Stomach (tissue), 9 donors: ENCODE measurements around the gene GZMM. TPM values are rescaled to one million over a fixed set of nuclear protein-coding genes. Genes with fewer than 3 reads are reported as not detected.

Experiments used
- DNase-seq, 2 donors: peaks; one replicate each; pipeline versions ENCODE4 v3.0.0 to v3.0.0-alpha.2; 2013 to 2019
- H3K27ac ChIP-seq, 5 donors: fragments of 200-600 bp in 4 of 5; sonication (generic) in 4 of 5; one replicate each; pipeline ENCODE4 v1.5.1; 2013 to 2019; ENCODE audit warnings: mild to moderate bottlenecking in 1 of 5, moderate library complexity in 1 of 5
- H3K27me3 ChIP-seq, 3 donors: fragments of 200-600 bp; sonication (generic); one replicate each; pipeline ENCODE4 v1.5.1; 2017 to 2019; ENCODE audit warnings: mixed run types in 1 of 3
- H3K36me3 ChIP-seq, 4 donors: fragments of 200-600 bp; sonication (generic); 1 replicate in 3 of 4; 2 replicates in 1 of 4; pipeline ENCODE4 v1.5.1; 2016 to 2019
- H3K4me1 ChIP-seq, 4 donors: fragments of 200-600 bp; sonication (generic); one replicate each; pipeline ENCODE4 v1.5.1; 2016 to 2019
- H3K4me3 ChIP-seq, 4 donors: fragments of 200-600 bp; sonication (generic) in 3 of 4; one replicate each; pipeline ENCODE4 v1.5.1; 2016 to 2019; ENCODE audit warnings: mild to moderate bottlenecking in 1 of 4
- H3K9me3 ChIP-seq, 4 donors: fragments of 200-600 bp; sonication (generic); one replicate each; pipeline ENCODE4 v1.5.1; 2016 to 2019
- CTCF ChIP-seq, 7 experiments: fragments of 450-650 bp in 4 of 7; fragments of 200-600 bp in 3 of 7; sonication (generic) in 3 of 7; IDR thresholded peaks; one replicate each; pipeline ENCODE4 v1.5.1; 2016 to 2019; ENCODE audit warnings: antibody characterized with exemption in 7 of 7, control low read depth in 2 of 7, mild to moderate bottlenecking in 1 of 7
- EP300 ChIP-seq: sonication (generic); formaldehyde crosslinking; IDR thresholded peaks from one replicate; pipeline ENCODE4 v1.6.1; 2017; ENCODE audit warnings: antibody characterized with exemption
- POLR2A ChIP-seq, 4 donors: fragments of 450-650 bp; IDR thresholded peaks; one replicate each; pipeline ENCODE4 v1.6.1; 2016; ENCODE audit warnings: antibody characterized with exemption in 4 of 4, control low read depth in 2 of 4, mild to moderate bottlenecking in 1 of 4, moderate library complexity in 1 of 4
- POLR2AphosphoS5 ChIP-seq, 3 donors: sonication (generic); formaldehyde crosslinking; IDR thresholded peaks; one replicate each; pipeline ENCODE4 v1.6.1; 2016; ENCODE audit warnings: antibody characterized with exemption in 3 of 3
- WGBS, 5 donors: extraction: QIAGEN DNeasy Blood & Tissue Kit in 3 of 5; methylation state at CpG; one replicate each; pipeline versions ENCODE4 v1.1.5 to v1.1.7; 2013 to 2018; 5-methylcytosine and 5-hydroxymethylcytosine counted together
- intact Hi-C: fragments of 100-400 bp; cut with DNase I; formaldehyde crosslinking; loops from one replicate; pipeline ENCODE4 v1.15.1; 2023; ENCODE audit warnings: low total_unique reads
- polyA plus RNA-seq, 3 donors: library from polyadenylated mRNA; stranded (reverse); fragments of 200-250 nt; gene quantifications; one replicate each; pipeline ENCODE4 v1.2.3, GENCODE V29; 2013
- total RNA-seq, 5 donors: library from RNA; depleted of rRNA; stranded (reverse); fragments of >200 nt; gene quantifications; one replicate each; pipeline versions ENCODE4 v1.1.0 to v1.2.3, GENCODE V29; 2014 to 2016
- donor health status: healthy with polysubstance abuse.
- donor health status: Bipolar disorder and iron deficiency.
- donor health status: healthy.

Gene GZMM
- total and polyA plus RNA-seq, 8 donors: 0.37 to 6.6 (median 0.93) TPM; not detected in 3

GRCh38 chr19:496112-496665, 47.7 kb upstream of the GZMM start, which contains the start of gene MADCAM1:
Gene MADCAM1 (plus strand): TSS chr19:496486. CDS start chr19:496500, 14 bp downstream.
- H3K4me3 ChIP-seq: peak within 1 kb of the TSS in 3 of 4 donors; percentile 11 to 44 (median 24)
- DNase-seq: peak in 1 of 2 donors; percentile 39
- intact Hi-C loops: no loop called here
- peaks cover 20 to 67% (median 41%) of the 10 kb centered on the region in 3 donors for H3K27me3 ChIP-seq
- H3K9me3 ChIP-seq: no peaks in the 10 kb centered on the region
- 5 to 19% (median 9%) methylated on average over 8 to 33 of the region's 33 CpGs for WGBS, 5 donors
- TF ChIP-seq POLR2A (IDR thresholded peaks at IDR 0.05): no peak
- TF ChIP-seq POLR2AphosphoS5 (IDR thresholded peaks at IDR 0.05): no peak
- TF ChIP-seq CTCF (IDR thresholded peaks at IDR 0.05): no peak
- TF ChIP-seq EP300: no peak
- H3K36me3 ChIP-seq: no peaks in the 10 kb centered on the region
- H3K4me1 ChIP-seq: peaks cover 8 to 34% (median 23%) of the 10 kb centered on the region in 4 donors
- peak within 1 kb of the TSS in 1 of 5 donors; percentile 4 for H3K27ac ChIP-seq

GRCh38 chr19:496986-497385, 46.9 kb upstream of the GZMM start:
- no peak for TF ChIP-seq CTCF (IDR thresholded peaks at IDR 0.05)
- TF ChIP-seq POLR2AphosphoS5 (IDR thresholded peaks at IDR 0.05): no peak
- no peak for TF ChIP-seq EP300
- intact Hi-C loops: no loop called here
- no peaks in the 10 kb centered on the region for H3K9me3 ChIP-seq
- peak in 1 of 2 donors; percentile 16 for DNase-seq
- no peak overlapping the region for H3K4me3 ChIP-seq
- peaks cover 20 to 67% (median 41%) of the 10 kb centered on the region in 3 donors for H3K27me3 ChIP-seq
- WGBS, 5 donors: 0 to 17% (median 3%) methylated on average over 3 to 17 of the region's 18 CpGs
- no peaks in the 10 kb centered on the region for H3K36me3 ChIP-seq
- no peak overlapping the region for H3K27ac ChIP-seq
- peaks cover 8 to 34% (median 23%) of the 10 kb centered on the region in 4 donors for H3K4me1 ChIP-seq

GRCh38 chr19:497491-497868, 46.4 kb upstream of the GZMM start:
- H3K9me3 ChIP-seq: no peaks in the 10 kb centered on the region
- H3K27me3 ChIP-seq: peaks cover 20 to 67% (median 41%) of the 10 kb centered on the region in 3 donors
- no peaks in the 10 kb centered on the region for H3K36me3 ChIP-seq
- peaks cover 8 to 34% (median 23%) of the 10 kb centered on the region in 4 donors for H3K4me1 ChIP-seq
- intact Hi-C loops: no loop called here
- no peak overlapping the region for H3K27ac ChIP-seq
- no peak for TF ChIP-seq CTCF (IDR thresholded peaks at IDR 0.05)
- no peak for TF ChIP-seq EP300
- no peak for TF ChIP-seq POLR2AphosphoS5 (IDR thresholded peaks at IDR 0.05)
- TF ChIP-seq POLR2A (IDR thresholded peaks at IDR 0.05): no peak
- H3K4me3 ChIP-seq: peak overlapping the region; percentile 5 to 44 (median 18)
- peak in 1 of 2 donors; percentile 27 for DNase-seq
- 0 to 9% (median 4%) methylated on average over 3 to 36 of the region's 36 CpGs for WGBS, 5 donors

- no peak overlapping the region for H3K27ac ChIP-seq
- no peak for TF ChIP-seq EP300
- peak overlapping the region; percentile 5 to 44 (median 18) for H3K4me3 ChIP-seq
- WGBS, 5 donors: 3 to 12% (median 5%) methylated on average over 25 to 50 of the region's 50 CpGs
- peak in 1 of 2 donors; percentile 33 for DNase-seq
- H3K36me3 ChIP-seq: no peaks in the 10 kb centered on the region
- H3K4me1 ChIP-seq: peaks cover 8 to 34% (median 23%) of the 10 kb centered on the region in 4 donors
- peaks cover 20 to 67% (median 41%) of the 10 kb centered on the region in 3 donors for H3K27me3 ChIP-seq
- intact Hi-C loops: no loop called here
- H3K9me3 ChIP-seq: no peaks in the 10 kb centered on the region
Observed at GRCh38 chr19:497869-498510, 45.9 kb upstream of the GZMM start.

GRCh38 chr19:498511-498891, 45.4 kb upstream of the GZMM start:
- intact Hi-C loops: no loop called here
- H3K27ac ChIP-seq: no peak overlapping the region
- DNase-seq: peak in 1 of 2 donors; percentile 17

More at GRCh38 chr19:498511-498891, 45.4 kb upstream of the GZMM start:
- H3K36me3 ChIP-seq: no peaks in the 10 kb centered on the region
- peak overlapping the region in 1 of 4 donors; percentile 44 for H3K4me3 ChIP-seq
- H3K9me3 ChIP-seq: no peaks in the 10 kb centered on the region
- H3K4me1 ChIP-seq: peaks cover 8 to 34% (median 23%) of the 10 kb centered on the region in 4 donors
- TF ChIP-seq POLR2A (IDR thresholded peaks at IDR 0.05) (no peak), EP300 (no peak)
- 11 to 25% (median 16%) methylated on average over 3 to 26 of the region's 26 CpGs for WGBS, 5 donors
- H3K27me3 ChIP-seq: peaks cover 20 to 67% (median 41%) of the 10 kb centered on the region in 3 donors
